ENCODE measurements around the gene MYLK4.

The MYLK4 gene

GRCh38 chr6:2667617-2668016, 83.1 kb downstream of the MYLK4 start:
- no peak overlapping the region for H2AFZ ChIP-seq (ENCODE audit: low read depth)
- no peaks in the 10 kb centered on the region for H3K79me2 ChIP-seq (ENCODE audit: insufficient read depth, low read depth)
- no peaks in the 10 kb centered on the region for H4K20me1 ChIP-seq (ENCODE audit: insufficient read depth)
- TF ChIP-seq CTCF (conservative IDR thresholded peaks at IDR 0.05; ENCODE audit: low read depth, low read length) = no peak
- H3K4me3 ChIP-seq (IDR thresholded peaks at IDR 0.05; ENCODE audit: insufficient read depth, low read depth, low read length) = no peak overlapping the region
- no peak overlapping the region for H3K27ac ChIP-seq
- no peaks in the 10 kb centered on the region for H3K36me3 ChIP-seq (ENCODE audit: insufficient read depth)
- H3K9ac ChIP-seq = no peak overlapping the region
- H3K4me1 ChIP-seq (ENCODE audit: low read depth, poor library complexity, severe bottlenecking) = peaks cover 7% of the 10 kb centered on the region
- H3K27me3 ChIP-seq (ENCODE audit: insufficient read depth, low read depth) = no peaks in the 10 kb centered on the region
- no peak overlapping the region for H3K4me2 ChIP-seq

GRCh38 chr6:2666906-2667575, 83.7 kb downstream of the MYLK4 start:
- TF ChIP-seq CTCF (conservative IDR thresholded peaks at IDR 0.05; ENCODE audit: low read depth, low read length) = no peak
- H3K36me3 ChIP-seq (ENCODE audit: insufficient read depth) = no peaks in the 10 kb centered on the region
- no peaks in the 10 kb centered on the region for H4K20me1 ChIP-seq (ENCODE audit: insufficient read depth)
- H3K27me3 ChIP-seq (ENCODE audit: insufficient read depth, low read depth) = no peaks in the 10 kb centered on the region
- H3K4me3 ChIP-seq (IDR thresholded peaks at IDR 0.05; ENCODE audit: insufficient read depth, low read depth, low read length) = no peak overlapping the region
- H3K9ac ChIP-seq = no peak overlapping the region
- H2AFZ ChIP-seq (ENCODE audit: low read depth) = no peak overlapping the region
- no peaks in the 10 kb centered on the region for H3K79me2 ChIP-seq (ENCODE audit: insufficient read depth, low read depth)
- H3K4me2 ChIP-seq = no peak overlapping the region
- H3K4me1 ChIP-seq (ENCODE audit: low read depth, poor library complexity, severe bottlenecking) = peaks cover 7% of the 10 kb centered on the region
- H3K27ac ChIP-seq = no peak overlapping the region

- H4K20me1 ChIP-seq (ENCODE audit: insufficient read depth) = no peaks in the 10 kb centered on the region
- peaks cover 7% of the 10 kb centered on the region for H3K4me1 ChIP-seq (ENCODE audit: low read depth, poor library complexity, severe bottlenecking)
- TF ChIP-seq CTCF (conservative IDR thresholded peaks at IDR 0.05; ENCODE audit: low read depth, low read length) = no peak
- H3K4me2 ChIP-seq = no peak overlapping the region
- no peak overlapping the region for H3K27ac ChIP-seq
- no peaks in the 10 kb centered on the region for H3K36me3 ChIP-seq (ENCODE audit: insufficient read depth)
- H3K27me3 ChIP-seq (ENCODE audit: insufficient read depth, low read depth) = no peaks in the 10 kb centered on the region
- no peak overlapping the region for H3K9ac ChIP-seq
- H3K4me3 ChIP-seq (IDR thresholded peaks at IDR 0.05; ENCODE audit: insufficient read depth, low read depth, low read length) = no peak overlapping the region
- H2AFZ ChIP-seq (ENCODE audit: low read depth) = no peak overlapping the region
- no peaks in the 10 kb centered on the region for H3K79me2 ChIP-seq (ENCODE audit: insufficient read depth, low read depth)
Measured at GRCh38 chr6:2665146-2666070, 85.3 kb downstream of the MYLK4 start.

- Histone ChIP-seq H3K9ac (no peak overlapping the region), H3K4me3 (IDR thresholded peaks at IDR 0.05; ENCODE audit: insufficient read depth, low read depth, low read length) (no peak overlapping the region), H2AFZ (ENCODE audit: low read depth) (no peak overlapping the region), H3K27ac (no peak overlapping the region), H3K4me1 (ENCODE audit: low read depth, poor library complexity, severe bottlenecking) (peaks cover 4% of the 10 kb centered on the region), H3K79me2 (ENCODE audit: insufficient read depth, low read depth) (no peaks in the 10 kb centered on the region), H4K20me1 (ENCODE audit: insufficient read depth) (no peaks in the 10 kb centered on the region), H3K36me3 (ENCODE audit: insufficient read depth) (no peaks in the 10 kb centered on the region), H3K27me3 (ENCODE audit: insufficient read depth, low read depth) (no peaks in the 10 kb centered on the region), H3K4me2 (no peak overlapping the region)
- no peak for TF ChIP-seq CTCF (conservative IDR thresholded peaks at IDR 0.05; ENCODE audit: low read depth, low read length)
Measured at GRCh38 chr6:2663123-2663522, 87.6 kb downstream of the MYLK4 start.

All from KMS-11 (cell line).